C4-2B (cell line): ENCODE measurements around the gene SLC29A3.
"Not testable (repeated sequence)": the region's sequence is repeated elsewhere in the genome, so short reads cannot be mapped to it uniquely, and the experiment has no call there.

Experiments used
- H3K27ac ChIP-seq: fragments of 450-650 bp; 2 replicates; pipeline ENCODE4 v1.5.1; 2017
- ZFX ChIP-seq: fragments of 450-650 bp; IDR thresholded peaks from 2 replicates; pipeline ENCODE4 v1.6.1; 2017
- TF ChIP-seq, protein P1 (sequence below): fragments of 450-650 bp; conservative IDR thresholded peaks from 2 replicates; pipeline ENCODE4 v1.5.1; 2017; ENCODE audit warnings: mild to moderate bottlenecking

Gene SLC29A3

GRCh38 chr10:71358277-71358676, 39.2 kb downstream of the SLC29A3 start:
- H3K27ac ChIP-seq, result no peak overlapping the region
- no peak for TF ChIP-seq ZFX
- TF ChIP-seq, protein P1, sequence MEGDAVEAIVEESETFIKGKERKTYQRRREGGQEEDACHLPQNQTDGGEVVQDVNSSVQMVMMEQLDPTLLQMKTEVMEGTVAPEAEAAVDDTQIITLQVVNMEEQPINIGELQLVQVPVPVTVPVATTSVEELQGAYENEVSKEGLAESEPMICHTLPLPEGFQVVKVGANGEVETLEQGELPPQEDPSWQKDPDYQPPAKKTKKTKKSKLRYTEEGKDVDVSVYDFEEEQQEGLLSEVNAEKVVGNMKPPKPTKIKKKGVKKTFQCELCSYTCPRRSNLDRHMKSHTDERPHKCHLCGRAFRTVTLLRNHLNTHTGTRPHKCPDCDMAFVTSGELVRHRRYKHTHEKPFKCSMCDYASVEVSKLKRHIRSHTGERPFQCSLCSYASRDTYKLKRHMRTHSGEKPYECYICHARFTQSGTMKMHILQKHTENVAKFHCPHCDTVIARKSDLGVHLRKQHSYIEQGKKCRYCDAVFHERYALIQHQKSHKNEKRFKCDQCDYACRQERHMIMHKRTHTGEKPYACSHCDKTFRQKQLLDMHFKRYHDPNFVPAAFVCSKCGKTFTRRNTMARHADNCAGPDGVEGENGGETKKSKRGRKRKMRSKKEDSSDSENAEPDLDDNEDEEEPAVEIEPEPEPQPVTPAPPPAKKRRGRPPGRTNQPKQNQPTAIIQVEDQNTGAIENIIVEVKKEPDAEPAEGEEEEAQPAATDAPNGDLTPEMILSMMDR, result no peak

DNA sequence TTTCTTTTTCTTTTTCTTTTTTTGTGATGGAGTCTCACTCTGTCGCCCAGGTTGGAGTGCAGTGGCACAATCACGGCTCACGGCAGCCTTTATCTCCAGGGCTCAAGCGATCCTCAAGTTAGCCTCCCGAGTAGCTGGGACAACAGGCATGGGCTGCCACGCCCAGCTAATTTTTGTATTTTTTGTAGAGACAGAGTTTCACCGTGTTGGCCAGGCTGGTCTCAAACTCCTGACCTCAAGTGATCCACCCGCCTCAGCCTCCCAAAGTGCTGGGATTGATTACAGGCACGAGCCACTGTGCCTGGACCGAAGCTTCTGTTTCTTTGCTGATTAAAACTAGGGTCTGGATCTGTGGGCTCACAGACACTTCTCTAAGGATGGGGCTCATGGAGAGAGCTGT, 39.8 kb downstream of the SLC29A3 start:
- H3K27ac ChIP-seq, result not testable (repeated sequence)

DNA sequence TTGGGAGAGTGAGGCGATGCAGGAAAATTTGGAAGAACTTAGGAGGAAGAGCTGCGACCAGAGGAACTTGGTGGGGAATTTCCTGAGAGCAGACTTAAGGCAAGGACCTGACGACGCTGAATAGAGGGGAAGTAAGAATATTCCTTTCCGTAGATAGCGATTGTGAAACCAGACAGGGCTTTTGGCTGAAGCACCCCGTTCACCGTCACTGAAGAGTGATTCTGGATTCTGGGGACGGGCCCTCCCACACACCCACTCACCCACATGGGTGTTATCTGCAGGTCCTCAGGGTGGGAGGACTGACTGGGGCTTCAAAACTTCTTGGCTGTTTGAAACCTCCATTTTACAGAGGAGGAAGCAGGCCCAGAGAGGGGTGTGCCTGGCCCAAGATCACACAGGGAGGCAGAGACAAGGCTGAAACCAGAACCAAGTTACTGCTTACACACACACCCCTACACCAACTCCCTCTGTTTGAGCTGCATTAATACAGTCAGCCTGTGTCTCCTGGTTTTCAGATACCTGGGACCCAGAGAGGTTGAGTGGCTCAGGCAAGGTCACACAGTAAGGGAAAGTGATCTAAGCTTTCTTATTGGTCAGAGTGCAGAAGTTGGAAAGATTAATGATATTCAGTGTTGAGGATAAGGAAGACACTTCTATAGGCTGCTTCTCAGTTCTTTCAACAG, 40.4 kb downstream of the SLC29A3 start:
- TF ChIP-seq, protein P1, result no peak
- no peak for TF ChIP-seq ZFX
- no peak overlapping the region for H3K27ac ChIP-seq

GRCh38 chr10:71360735-71361134, 41.7 kb downstream of the SLC29A3 start:
- no peak overlapping the region for H3K27ac ChIP-seq

DNA sequence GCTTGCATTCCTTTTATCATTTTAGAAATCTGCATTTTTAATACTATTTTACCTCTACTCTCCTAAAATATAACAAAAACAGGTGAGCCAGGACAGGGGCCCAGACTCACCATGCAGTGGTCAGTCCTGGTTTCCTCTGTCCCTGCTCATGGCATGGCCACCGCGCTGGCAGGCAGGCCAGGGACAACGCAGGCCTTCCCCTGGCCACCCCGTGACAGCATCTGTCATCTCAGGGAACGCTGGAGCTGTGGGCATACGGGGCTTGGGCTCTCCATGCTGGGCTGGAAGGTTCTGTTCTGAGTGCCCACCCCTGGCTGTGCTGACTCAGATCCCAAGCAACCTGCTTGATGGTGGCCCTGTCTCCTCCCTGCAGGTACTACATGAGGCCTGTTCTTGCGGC, 42.5 kb downstream of the SLC29A3 start:
- TF ChIP-seq ZFX, result no peak
- TF ChIP-seq, protein P1, result no peak
- H3K27ac ChIP-seq, result no peak overlapping the region

More at GRCh38 chr10:71360735-71361134, 41.7 kb downstream of the SLC29A3 start:
- TF ChIP-seq ZFX, result no peak
- TF ChIP-seq, protein P1, result no peak

DNA sequence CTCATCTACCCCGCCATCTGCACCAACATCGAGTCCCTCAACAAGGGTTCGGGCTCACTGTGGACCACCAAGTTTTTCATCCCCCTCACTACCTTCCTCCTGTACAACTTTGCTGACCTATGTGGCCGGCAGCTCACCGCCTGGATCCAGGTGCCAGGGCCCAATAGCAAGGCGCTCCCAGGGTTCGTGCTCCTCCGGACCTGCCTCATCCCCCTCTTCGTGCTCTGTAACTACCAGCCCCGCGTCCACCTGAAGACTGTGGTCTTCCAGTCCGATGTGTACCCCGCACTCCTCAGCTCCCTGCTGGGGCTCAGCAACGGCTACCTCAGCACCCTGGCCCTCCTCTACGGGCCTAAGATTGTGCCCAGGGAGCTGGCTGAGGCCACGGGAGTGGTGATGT, 43.1 kb downstream of the SLC29A3 start:
- TF ChIP-seq ZFX, result no peak
- TF ChIP-seq, protein P1, result no peak
- H3K27ac ChIP-seq, result no peak overlapping the region

DNA sequence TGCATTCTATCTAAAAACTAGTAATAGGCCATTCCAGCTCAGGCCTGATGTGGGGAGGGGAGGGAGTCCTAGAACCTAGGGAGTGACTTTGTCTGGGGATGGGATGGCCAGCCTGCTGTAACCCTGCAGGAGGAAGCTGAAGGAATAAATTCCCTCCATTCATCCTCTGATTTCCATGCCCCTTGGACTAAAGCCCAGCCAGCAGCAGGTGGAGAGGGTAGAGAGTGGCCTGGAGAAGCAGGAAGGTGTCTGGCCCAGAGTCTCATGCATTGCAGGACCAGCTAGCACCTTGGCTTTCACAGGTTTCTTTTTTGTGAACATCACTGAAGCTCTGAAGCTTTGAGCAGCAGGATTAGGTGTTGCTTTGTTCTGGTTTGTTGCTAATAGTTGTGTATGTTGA, 44.9 kb downstream of the SLC29A3 start:
- TF ChIP-seq, protein P1, result no peak
- TF ChIP-seq ZFX, result no peak
- no peak overlapping the region for H3K27ac ChIP-seq

- TF ChIP-seq, protein P1, result no peak
- TF ChIP-seq ZFX, result no peak
- no peak overlapping the region for H3K27ac ChIP-seq
These were observed 46.3 kb downstream of the SLC29A3 start for GRCh38 chr10:71365366-71365765.
